Testis (tissue), 2 donors: ENCODE measurements around the gene GAS2L3.

Experiments used
- POLR2A ChIP-seq: fragments of 450-650 bp; IDR thresholded peaks from one replicate; pipeline ENCODE4 v1.6.1; 2017; ENCODE audit warnings: antibody characterized with exemption, mild to moderate bottlenecking, moderate library complexity
- TF ChIP-seq, protein P1 (sequence below), 3 experiments: fragments of 450-650 bp in 2 of 3; fragments of 200-600 bp in 1 of 3; sonication (generic) in 1 of 3; IDR thresholded peaks; one replicate each; pipeline ENCODE4 v1.5.1; 2016 to 2019; ENCODE audit warnings: antibody characterized with exemption in 3 of 3, mild to moderate bottlenecking in 2 of 3, moderate library complexity in 1 of 3

DNA sequence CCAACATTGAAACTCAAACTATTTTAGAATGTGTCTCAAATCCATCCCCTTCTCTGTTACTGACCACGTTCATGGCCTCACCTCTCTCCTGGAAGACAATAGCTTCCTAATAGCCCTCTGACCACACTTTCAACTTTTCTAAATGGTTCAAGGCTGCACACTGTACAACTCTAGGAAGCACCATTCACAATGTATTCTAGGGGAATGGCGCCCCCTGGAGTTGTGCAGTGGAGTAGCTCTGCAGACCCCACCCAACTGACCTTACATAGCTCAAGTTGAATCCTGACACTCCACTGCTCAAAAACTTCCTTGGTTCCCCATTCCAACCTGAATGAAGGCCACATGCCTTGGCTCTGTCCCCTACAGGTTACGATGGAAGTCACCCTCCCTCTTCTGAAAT is 77.6 kb downstream of the GAS2L3 start:
- TF ChIP-seq POLR2A = no peak
- TF ChIP-seq, protein P1, sequence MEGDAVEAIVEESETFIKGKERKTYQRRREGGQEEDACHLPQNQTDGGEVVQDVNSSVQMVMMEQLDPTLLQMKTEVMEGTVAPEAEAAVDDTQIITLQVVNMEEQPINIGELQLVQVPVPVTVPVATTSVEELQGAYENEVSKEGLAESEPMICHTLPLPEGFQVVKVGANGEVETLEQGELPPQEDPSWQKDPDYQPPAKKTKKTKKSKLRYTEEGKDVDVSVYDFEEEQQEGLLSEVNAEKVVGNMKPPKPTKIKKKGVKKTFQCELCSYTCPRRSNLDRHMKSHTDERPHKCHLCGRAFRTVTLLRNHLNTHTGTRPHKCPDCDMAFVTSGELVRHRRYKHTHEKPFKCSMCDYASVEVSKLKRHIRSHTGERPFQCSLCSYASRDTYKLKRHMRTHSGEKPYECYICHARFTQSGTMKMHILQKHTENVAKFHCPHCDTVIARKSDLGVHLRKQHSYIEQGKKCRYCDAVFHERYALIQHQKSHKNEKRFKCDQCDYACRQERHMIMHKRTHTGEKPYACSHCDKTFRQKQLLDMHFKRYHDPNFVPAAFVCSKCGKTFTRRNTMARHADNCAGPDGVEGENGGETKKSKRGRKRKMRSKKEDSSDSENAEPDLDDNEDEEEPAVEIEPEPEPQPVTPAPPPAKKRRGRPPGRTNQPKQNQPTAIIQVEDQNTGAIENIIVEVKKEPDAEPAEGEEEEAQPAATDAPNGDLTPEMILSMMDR (IDR thresholded peaks at IDR 0.05) = no peak
